ENCODE results near the gene MEGF11.
A peak's percentile ranks its signal among the peaks of the same experiment; 100 is the strongest.

The MEGF11 gene

GRCh38 chr15:65971741-65971995 lies 281.9 kb downstream of the MEGF11 start:
- TF ChIP-seq OSR2 (tag by site-specific recombination; IDR thresholded peaks at IDR 0.05) (no peak), KLF9 (tag by site-specific recombination; IDR thresholded peaks at IDR 0.05; ENCODE audit: low read depth) (no peak), ZBTB17 (tag by site-specific recombination; IDR thresholded peaks at IDR 0.05) (0 out of 2 replicates have a peak, but pooled peaks have one; percentile 6)
- ChIA-PET POLR2A (no interaction called here), CTCF (interaction anchor here (0.6 to 0.7 kb wide), 3 partner anchors 91 to 441 kb away, joined by 3 to 6 read pairs (median 3); partner anchors contain the start of gene HACD3)
- H3K36me3 ChIP-seq (ENCODE audit: control insufficient read depth in 2 of 2, insufficient read depth in 1 of 2, low read length in 2 of 2) = no peaks in the 10 kb centered on the region
- H3K9me3 ChIP-seq (ENCODE audit: control insufficient read depth, insufficient read depth, low read depth, low read length) = no peaks in the 10 kb centered on the region
- H3K4me3 ChIP-seq (ENCODE audit: low read depth, low read length) = no peak overlapping the region
- H3K4me1 ChIP-seq (ENCODE audit: control insufficient read depth, insufficient read depth, low read length) = no peaks in the 10 kb centered on the region
- H3K27ac ChIP-seq (ENCODE audit: extremely low read depth, low read depth, low read length) = no peak overlapping the region; the same call in 1 of the 2 replicates

GRCh38 chr15:65970937-65971740 lies 282.4 kb downstream of the MEGF11 start:
- no peak overlapping the region for H3K4me3 ChIP-seq (ENCODE audit: low read depth, low read length)
- CTCF ChIA-PET = interaction anchor here (0.6 to 1.1 kb wide), 5 partner anchors 18 to 441 kb away, joined by 3 to 6 read pairs (median 3); partner anchors contain the start of gene HACD3
- POLR2A ChIA-PET = no interaction called here
- no peaks in the 10 kb centered on the region for H3K9me3 ChIP-seq (ENCODE audit: control insufficient read depth, insufficient read depth, low read depth, low read length)
- TF ChIP-seq ZNF610 (tag by site-specific recombination; IDR thresholded peaks at IDR 0.05; ENCODE audit: borderline replicate concordance) = 0 out of 2 replicates have a peak, but pooled peaks have one; percentile 52
- TF ChIP-seq ZXDB (tag by site-specific recombination; IDR thresholded peaks at IDR 0.05) = no peak
- no peak for TF ChIP-seq ZNF350 (tag by site-specific recombination; IDR thresholded peaks at IDR 0.05)
- TF ChIP-seq ZBTB48 (tag by site-specific recombination; IDR thresholded peaks at IDR 0.05) = peak; percentile 47; the same call in 1 of the 2 replicates
- no peak for TF ChIP-seq ZNF560 (tag by site-specific recombination; IDR thresholded peaks at IDR 0.05; ENCODE audit: borderline replicate concordance)
- 0 out of 2 replicates have a peak, but pooled peaks have one; percentile 7 for TF ChIP-seq ZNF398 (tag by site-specific recombination; IDR thresholded peaks at IDR 0.05)
- no peak for TF ChIP-seq ZNF423 (tag by site-specific recombination; IDR thresholded peaks at IDR 0.05)
- TF ChIP-seq ZBTB17 (tag by site-specific recombination; IDR thresholded peaks at IDR 0.05) = peak; percentile 61; the same call in 1 of the 2 replicates
- TF ChIP-seq ZBTB7A (tag by site-specific recombination; IDR thresholded peaks at IDR 0.05; ENCODE audit: low read depth) = no peak
- no peak for TF ChIP-seq ZNF501 (tag by site-specific recombination; IDR thresholded peaks at IDR 0.05)
- no peak for TF ChIP-seq ZNF473 (tag by site-specific recombination; IDR thresholded peaks at IDR 0.05)
- 0 out of 2 replicates have a peak, but pooled peaks have one; percentile 3 for TF ChIP-seq ZNF488 (tag by site-specific recombination; IDR thresholded peaks at IDR 0.05)
- peak; percentile 54 for TF ChIP-seq FEZF1 (tag by site-specific recombination; IDR thresholded peaks at IDR 0.05)
- TF ChIP-seq ZEB2 (tag by site-specific recombination; IDR thresholded peaks at IDR 0.05) = no peak
- TF ChIP-seq KLF7 (tag by site-specific recombination; IDR thresholded peaks at IDR 0.05; ENCODE audit: borderline replicate concordance) = no peak
- TF ChIP-seq ZNF354C (tag by site-specific recombination; IDR thresholded peaks at IDR 0.05; ENCODE audit: borderline replicate concordance, low read depth) = no peak
- TF ChIP-seq PATZ1 (tag by site-specific recombination; IDR thresholded peaks at IDR 0.05) = 0 out of 2 replicates have a peak, but pooled peaks have one; percentile 9
- peak; percentile 67; the same call in 1 of the 2 replicates for TF ChIP-seq ZNF366 (tag by site-specific recombination; conservative IDR thresholded peaks at IDR 0.05)
- 0 out of 2 replicates have a peak, but pooled peaks have one; percentile 51 for TF ChIP-seq ZNF660 (tag by site-specific recombination; IDR thresholded peaks at IDR 0.05)
- TF ChIP-seq ZNF223 (tag by site-specific recombination; IDR thresholded peaks at IDR 0.05) = no peak; the same call in 1 of the 2 replicates
- peak; percentile 81 for TF ChIP-seq PRDM10 (tag by site-specific recombination; IDR thresholded peaks at IDR 0.05)
- no peak for TF ChIP-seq ZNF837 (tag by site-specific recombination; IDR thresholded peaks at IDR 0.05)
- no peak overlapping the region; the same call in 1 of the 2 replicates for H3K27ac ChIP-seq (ENCODE audit: extremely low read depth, low read depth, low read length)
- no peaks in the 10 kb centered on the region for H3K4me1 ChIP-seq (ENCODE audit: control insufficient read depth, insufficient read depth, low read length)
- H3K36me3 ChIP-seq (ENCODE audit: control insufficient read depth in 2 of 2, insufficient read depth in 1 of 2, low read length in 2 of 2) = no peaks in the 10 kb centered on the region
